ENCODE measurements around the gene CISD3.

- no peak for TF ChIP-seq EZH2phosphoT487 (IDR thresholded peaks at IDR 0.05; ENCODE audit: unreplicated experiment)
- TF ChIP-seq POLR2AphosphoS5 (IDR thresholded peaks at IDR 0.05; ENCODE audit: low read depth), result no peak
- TF ChIP-seq CTCF (conservative IDR thresholded peaks at IDR 0.05; ENCODE audit: low read depth in 2 of 2), result no peak
- TF ChIP-seq REST (IDR thresholded peaks at IDR 0.05; ENCODE audit: unreplicated experiment), result no peak
- no peak for TF ChIP-seq EZH2 (IDR thresholded peaks at IDR 0.05; ENCODE audit: low read depth, unreplicated experiment)
- no peak for TF ChIP-seq JUNB (IDR thresholded peaks at IDR 0.05; ENCODE audit: unreplicated experiment)
- TF ChIP-seq ZNF331 (CRISPR knock-in tag; IDR thresholded peaks at IDR 0.05; ENCODE audit: low read depth), result no peak
- TF ChIP-seq CREB1 (CRISPR knock-in tag; IDR thresholded peaks at IDR 0.05; ENCODE audit: low read depth), result no peak
- TF ChIP-seq NANOG (IDR thresholded peaks at IDR 0.05; ENCODE audit: borderline replicate concordance), result no peak
- TF ChIP-seq ETS1 (IDR thresholded peaks at IDR 0.05), result no peak
- no peak for TF ChIP-seq ZNF462 (CRISPR knock-in tag; IDR thresholded peaks at IDR 0.05)
Observed at GRCh38 chr17:38687286-38687685, 42.9 kb upstream of the CISD3 start.
